HG02571 (cell line): ENCODE results near the gene ITGB5.

Source experiments
- ATAC-seq: cut with Tn5 transposase; IDR thresholded peaks from one replicate; pipeline ENCODE4 v1.9.1; 2021; ENCODE audit warnings: mild to moderate bottlenecking, moderate library complexity; ENCODE audit not compliant: unreplicated experiment

The ITGB5 gene

DNA sequence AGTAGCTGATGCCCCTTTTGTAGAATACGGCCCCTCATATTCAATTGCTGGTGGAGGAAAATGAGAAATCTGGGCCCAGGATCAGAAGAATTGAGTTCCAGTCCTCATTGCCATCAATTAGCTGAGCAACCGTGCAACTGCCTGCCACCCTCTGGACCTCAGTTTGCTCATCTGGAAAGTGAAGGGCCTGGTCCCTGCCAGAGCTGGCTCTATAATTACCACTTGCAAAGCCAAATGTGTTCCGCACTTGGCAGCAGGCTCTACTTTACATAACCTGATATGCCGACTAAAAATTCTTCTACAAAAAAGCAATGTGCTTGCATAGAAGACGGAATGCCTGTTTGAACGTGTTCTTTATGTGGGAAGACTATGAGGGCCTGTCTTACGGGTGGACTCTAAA lies 8.6 kb upstream of the ITGB5 start:
- ATAC-seq, result no peak

DNA sequence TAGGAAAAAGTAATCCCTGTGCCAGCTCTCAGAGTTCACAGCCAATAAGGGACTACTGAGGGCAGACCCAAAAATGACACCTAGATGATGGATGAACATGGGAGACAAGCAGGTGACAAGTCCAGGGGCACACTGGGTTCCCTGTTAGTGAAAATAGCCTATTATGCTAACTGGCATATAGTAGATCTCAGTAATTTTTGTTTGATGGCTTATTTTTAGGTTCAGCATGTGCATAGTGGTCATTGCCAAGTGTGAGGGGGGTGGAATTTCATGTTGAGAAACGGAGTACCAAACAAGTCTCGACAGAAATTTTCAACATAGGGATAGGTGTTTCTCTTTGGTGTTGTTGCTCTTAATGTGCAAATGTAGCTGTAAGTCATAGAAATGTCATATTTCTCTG lies 6.4 kb upstream of the ITGB5 start:
- ATAC-seq, result no peak

GRCh38 chr3:124890573-124891190 lies 3.5 kb upstream of the ITGB5 start:
- no peak for ATAC-seq

DNA sequence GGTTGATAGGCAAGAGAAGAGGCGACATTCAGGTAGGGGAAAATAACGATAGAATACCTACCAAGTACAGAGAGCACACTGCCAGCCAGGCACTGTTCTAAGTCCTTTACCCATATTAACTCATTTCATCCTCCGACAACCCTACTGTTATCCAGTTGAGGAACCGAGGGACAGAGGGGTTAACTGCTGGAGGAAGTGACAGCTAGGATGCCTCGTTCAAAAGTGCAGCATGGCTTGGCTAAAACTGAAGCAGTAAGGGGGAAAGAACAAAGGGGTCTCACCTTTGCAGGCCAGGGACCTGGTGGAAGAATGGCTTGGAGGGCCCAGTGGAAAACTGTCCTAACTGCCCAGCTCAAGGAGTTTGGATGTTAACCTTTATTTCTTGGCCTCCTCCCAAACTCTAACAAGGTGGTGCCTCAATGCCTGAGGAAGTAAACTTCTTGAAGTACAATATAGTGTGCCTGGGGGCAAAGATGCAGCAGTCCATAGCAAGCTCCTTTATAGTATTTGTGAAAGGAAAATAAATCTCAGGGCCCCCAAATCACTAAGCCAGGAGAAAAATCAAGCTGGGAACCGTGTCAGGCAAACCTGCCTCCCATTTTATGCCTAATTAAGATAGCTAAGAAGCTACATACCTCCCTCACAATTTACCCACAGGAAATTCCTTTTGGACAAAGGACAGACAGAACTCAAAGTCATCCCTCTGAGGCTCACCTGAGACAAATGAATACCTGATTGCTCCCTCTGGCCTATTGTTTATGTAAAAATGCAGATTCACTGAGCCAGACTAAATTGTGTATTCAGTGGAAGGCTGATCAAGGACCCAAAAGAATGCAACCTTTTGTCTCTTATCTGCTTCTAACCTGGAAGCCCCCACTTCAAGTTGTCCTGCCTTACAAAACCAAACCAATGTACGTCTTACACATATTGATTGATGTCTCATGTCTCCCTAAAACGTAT lies 1.6 kb upstream of the ITGB5 start:
- no peak for ATAC-seq

DNA sequence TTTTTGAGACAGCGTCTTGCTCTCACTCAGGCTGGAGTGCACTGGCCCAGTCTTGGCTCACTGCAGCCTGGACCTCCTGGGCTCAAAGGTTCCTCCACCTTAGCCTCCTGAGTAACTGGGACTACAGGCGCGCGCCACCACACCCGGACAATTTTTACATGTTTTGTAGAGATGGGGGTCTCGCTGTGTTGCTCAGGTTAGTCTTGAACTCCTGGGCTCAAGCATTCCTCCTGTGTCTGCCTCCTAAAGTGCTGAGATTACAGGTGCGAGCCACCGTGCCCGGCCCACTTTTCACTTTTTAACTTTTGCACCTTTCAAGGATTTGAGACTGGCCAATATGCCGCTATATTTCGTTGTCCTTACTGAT lies 750 bp upstream of the ITGB5 start:
- no peak for ATAC-seq

GRCh38 chr3:124886168-124887056 lies 753 bp downstream of the ITGB5 start:
- peak; percentile 49 for ATAC-seq

GRCh38 chr3:124885466-124886167 lies 1.5 kb downstream of the ITGB5 start:
- ATAC-seq, result no peak

- ATAC-seq, result no peak
These were observed 2.6 kb downstream of the ITGB5 start for GRCh38 chr3:124884474-124885101.

- no peak for ATAC-seq
These were observed 3.2 kb downstream of the ITGB5 start for GRCh38 chr3:124883766-124884473.

DNA sequence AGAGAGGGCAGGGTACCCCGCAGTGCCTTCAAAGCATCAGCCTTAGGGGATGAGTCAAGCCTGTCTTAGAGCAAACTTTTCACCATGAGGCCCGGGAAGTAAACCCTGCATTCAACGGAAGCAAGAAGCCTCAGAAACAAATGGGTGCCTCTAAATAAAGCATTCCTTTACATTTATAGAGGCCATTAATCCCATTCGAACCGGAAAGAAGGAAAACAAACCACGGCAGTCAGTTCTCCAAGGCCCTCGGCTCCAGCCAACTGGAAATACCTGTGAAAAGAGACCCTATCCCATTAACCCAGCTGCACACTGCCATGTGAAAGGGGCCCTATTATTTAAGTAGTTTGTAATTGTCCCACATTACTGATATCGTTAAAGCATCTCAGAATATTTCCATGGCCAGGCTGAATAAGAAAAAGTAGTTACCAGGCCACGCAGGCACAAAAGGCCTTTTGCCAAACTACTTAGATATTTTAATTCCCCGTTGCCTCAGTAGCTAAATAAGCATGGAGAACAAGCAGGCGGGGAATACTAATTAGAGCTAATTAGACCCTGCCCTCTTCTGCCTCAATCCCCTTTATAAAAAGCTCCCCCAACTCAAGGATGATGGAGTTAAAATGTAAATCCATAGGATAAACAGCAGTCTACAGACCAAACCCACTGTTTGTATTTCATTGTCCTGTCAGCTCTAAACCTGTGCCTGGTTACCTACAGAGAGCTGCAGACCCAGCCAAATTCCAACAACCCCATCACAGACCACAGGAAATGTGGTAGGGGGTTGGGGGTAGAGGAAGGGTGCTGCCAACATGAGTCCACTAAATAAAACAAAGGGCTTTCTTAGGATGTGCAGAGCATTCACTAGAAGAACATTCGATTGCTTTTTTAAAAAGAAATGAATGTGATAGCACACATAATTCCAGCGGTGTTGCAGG lies 4.1 kb downstream of the ITGB5 start:
- ATAC-seq, result no peak

DNA sequence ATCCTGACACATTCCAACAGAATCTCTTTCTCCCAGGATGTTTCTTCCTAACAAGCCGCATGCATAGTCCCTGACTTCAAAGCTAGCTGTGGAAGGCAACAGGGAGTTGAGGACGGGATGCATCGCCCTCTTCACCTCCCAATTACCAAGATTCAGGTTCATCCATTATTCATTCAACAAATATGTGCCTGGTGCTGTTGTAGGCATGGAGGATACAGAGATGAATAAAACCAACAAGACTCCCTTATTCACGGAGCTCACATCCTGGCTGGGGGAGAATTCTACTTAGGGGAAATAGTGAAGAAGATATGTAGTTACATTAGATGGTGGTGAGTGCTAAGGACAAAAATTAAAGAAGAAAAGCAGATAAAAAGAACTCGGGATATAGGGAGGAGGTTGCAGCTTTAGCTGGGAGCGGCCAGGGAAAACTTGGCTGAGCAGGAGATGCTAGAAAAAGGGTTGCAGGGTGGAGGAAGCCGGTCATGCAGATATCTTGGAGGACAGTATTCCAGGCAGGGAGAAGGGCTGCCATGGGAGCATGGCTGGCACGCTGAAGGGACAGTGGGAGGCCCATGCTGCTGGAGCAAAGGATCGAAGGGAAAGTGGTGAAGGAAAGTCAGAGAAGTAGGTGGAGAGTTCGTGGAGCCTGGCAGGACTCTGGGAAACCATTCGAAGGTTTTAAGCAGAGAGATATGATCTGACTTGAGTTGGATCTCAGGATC lies 5.0 kb downstream of the ITGB5 start:
- no peak for ATAC-seq

- ATAC-seq, result no peak
These were observed 7.9 kb downstream of the ITGB5 start for GRCh38 chr3:124879337-124879680.

DNA sequence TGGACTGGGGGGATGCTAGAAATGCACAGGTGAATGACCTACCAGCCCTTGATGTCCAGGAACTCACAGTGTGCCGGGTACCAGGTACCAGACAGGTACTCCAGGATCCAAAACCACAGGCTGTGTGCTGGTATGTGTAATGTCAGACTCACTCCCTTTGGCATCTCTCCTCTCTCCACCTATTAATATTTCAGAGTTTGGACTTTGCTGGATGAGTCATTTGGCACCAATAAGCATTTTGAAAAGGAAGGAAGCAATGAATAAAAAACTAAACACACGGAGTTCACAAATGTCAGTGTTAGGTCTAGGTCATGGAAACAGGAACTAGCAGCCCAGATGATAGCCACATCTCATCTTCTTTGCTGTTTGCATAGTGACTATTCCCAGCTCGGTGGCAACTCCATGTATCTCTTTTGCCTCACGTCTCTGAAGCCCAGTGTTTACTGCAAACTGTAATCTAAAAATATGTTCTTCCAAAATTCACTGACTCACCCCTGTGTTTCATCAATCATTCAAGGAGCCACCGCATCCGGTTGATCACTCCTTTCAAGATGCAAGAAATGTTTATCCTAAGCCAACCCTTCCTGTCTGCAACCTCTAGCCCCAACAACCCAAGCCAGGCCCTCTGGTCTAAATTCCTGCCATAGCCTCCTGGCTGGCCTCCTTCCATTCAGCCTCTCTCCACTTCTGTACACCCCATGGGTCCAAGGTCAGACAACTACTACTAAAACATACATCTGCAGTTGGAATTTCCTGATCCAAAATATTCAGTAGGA lies 8.4 kb downstream of the ITGB5 start:
- ATAC-seq, result no peak

DNA sequence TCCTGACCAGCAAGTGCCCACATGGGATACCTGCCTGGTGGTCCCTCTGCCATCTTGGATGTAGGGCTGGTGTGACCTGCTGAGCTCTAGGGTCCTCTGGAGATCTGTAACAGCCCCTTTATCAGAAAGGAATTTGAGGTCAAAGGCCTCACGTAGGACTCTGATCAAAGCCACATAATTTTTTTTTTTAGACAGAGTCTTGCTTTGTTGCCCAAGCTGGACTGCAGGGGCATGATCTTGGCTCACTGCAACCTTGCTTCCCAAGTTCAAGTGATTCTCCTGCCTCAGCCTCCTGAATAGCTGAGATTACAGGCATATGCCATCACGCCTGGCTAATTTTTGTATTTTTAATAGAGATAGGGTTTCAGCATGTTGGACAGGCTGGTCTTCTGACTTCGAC lies 9.5 kb downstream of the ITGB5 start:
- no peak for ATAC-seq

DNA sequence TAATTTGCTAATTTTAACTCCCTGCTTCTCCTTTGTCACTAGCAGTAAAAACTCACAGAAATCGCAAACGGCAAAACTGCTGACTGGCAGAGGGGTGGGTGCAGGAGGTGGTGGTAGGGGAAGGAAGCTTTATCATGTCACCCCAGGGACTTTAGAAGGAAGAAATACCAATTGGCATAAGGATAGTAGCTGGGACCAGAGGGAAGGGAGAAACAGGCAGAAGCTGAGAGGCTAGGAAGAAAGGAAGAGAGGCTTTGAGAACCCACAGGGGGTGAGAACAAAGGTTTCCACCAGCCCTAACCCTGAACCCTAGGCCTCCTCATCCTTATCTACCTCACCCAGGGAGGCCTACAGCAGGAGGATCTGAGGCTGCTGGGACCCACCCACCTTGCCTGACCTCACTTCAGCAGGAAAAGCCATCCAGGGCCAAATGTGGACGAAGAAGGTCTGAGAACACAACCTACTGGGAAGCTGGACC lies 10.7 kb downstream of the ITGB5 start:
- ATAC-seq, result no peak

GRCh38 chr3:124873226-124873625 lies 13.9 kb downstream of the ITGB5 start:
- no peak for ATAC-seq

- no peak for ATAC-seq
These were observed 19.7 kb downstream of the ITGB5 start for GRCh38 chr3:124867511-124867910.
